COR-L47 (cell line): Measurements from ENCODE around the gene PKP1.

Experiments used
- DNase-seq: peaks from one replicate; lab custom pipeline; 2025; lab: John Stamatoyannopoulos, UW

Gene PKP1

DNA sequence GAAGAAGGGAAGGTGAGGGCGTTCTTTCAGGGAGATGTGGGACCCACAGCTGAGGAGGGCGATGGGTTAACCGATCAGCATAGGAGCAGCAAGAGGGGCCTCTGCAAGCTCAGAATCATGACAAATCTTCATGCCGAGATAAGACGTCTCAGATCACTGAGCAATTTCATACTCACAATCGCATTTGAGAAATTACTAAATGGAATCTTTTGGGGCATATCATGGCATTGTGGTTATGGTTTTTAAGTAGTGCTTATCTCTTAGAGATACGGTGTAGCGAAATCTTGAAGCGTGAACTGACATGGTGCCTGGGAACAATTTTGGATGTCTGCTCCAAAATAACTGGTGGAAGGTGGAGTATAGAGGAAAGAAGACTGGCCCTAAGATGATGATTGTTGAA, 88.0 kb downstream of the PKP1 start:
- no peak for DNase-seq

DNA sequence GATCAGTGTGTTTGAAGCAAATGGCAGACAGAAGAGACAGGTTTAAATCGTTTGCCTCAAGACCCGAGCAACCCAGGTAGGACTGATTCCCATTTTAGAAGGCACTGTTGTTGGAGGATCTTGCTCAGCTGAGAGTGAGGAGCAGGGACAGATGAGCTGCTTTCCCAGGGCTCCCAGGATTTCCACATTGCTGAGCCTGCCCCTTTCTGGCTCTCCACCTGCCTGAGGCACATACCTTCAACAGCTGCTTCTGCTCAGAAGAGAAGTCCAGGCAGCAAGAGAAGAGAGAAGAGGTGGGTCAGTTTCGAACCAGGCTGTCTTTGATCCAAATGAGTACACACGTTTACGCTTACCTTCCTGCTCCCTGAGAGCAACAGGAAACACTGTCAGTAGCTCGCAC, 88.5 kb downstream of the PKP1 start:
- no peak for DNase-seq

DNA sequence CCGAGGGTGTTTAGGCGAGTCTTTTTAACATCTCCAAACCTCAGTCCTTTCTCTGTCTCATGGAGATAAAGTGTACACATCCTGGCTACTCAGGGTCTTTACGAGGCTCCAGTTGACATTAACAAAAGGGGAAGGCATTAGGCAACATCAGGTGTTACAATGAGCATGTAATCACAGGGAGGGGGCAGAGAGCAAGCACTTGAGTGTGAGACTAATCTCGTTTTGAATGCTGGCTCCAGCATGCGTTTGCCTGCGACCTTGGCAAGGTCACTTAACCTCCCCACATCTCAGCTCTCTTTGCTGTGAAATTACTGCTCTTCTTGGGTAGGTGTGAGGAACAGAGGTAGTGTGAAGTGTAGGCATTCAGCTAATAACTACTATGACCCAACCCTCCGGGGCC, 91.1 kb downstream of the PKP1 start:
- DNase-seq, result no peak

DNA sequence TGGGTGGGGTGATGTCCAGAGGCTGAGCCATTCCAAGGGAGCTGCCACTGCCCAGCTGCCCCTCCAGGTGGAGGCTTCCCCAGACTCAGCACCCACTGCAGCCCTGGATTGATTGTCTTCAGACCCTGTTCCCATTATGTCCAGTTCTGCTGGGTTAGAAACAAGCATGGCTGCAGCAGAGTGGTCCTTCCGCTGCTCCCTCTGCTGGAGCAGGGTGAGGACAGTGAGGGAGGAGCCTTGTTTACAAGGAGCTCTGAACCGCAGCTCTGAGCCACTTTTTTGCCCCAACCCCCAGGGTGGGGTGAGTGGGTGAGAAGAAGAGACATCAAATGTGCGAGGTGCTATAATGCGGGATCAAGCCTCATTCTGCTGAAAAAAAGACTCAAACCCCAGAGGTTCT, 91.9 kb downstream of the PKP1 start:
- DNase-seq, result no peak

DNA sequence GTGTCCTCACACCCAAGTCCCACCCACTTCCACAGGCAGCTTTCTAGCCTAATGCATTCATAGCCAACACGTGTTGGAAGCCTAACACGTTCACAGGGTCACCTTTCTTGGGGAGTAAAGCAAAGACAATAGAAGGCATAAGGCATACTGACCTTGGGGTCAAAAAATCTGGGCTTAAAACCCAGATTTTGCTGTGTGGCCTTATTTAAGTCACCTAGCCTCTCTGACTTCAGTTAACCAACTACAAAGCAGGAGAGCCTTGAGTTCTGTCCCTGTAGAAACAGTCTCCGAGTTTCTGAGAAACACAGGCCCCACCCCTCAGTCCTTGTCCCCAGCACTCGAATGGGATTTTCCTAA, 92.8 kb downstream of the PKP1 start:
- no peak for DNase-seq

DNA sequence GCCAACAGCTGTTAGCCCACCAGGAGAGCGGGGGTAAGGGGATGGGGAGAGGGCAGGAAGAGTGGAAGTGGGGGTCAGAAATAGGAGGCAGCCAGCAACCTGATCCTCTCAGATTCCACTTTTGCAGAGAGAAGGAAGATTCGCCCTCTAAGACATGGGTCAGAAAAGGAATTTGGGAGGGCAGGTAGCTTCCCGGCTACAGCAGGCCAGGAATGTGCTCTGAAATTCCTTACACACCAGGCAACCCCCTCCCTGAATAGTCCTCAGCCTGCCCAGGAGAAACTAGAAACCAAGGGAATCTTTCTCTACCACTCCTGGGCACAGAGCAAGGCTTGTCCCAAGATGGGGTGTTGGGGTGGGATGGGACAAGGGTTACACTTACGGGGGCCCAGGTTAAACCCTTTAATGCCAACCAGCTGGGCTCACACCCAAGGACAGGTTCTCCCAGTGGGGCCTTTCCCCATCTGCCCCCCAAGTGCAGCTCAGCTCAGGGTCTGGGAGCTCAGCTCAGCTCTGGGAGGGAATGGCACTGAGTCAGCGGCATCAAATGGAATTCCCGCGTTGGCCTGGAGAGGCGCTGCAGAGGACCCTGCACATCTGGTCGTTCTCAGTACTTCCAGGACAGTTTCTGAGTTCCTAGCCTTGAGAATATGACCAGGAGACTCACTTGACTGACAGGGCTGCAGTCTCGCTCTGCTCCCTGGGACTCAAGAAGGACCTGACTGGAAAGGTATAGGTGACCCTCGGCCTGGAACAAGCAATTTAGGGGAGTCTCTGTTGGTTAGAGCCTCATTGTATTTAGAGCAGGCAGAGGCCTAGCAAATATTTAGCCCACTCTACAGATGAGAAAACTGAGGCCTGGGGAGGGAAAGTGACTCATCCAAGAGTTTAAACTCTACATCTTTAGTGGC, 93.4 kb downstream of the PKP1 start:
- DNase-seq, result no peak

DNA sequence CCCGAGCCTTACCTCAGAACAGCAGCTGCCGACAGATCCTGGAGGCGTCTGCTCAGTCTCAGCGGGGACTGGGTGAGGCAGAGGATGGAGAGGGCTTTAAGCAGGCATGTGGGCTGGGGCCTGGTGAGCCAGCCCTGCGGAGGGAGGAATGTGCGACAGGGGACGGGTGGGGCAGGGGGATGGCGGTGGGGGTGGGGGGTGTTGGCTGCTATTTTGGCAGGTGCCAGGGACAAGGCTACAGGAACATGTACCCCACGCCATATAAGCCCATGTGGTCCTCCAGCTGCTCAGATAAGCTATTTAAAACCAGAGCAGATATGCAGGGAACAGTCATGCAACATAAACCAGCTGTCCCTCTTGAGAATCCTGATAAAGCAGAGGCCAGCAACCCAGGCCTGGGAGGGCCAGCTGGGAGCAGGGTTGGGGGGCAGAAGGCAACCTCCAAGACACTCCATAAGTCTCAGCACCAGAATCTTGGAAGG, 94.3 kb downstream of the PKP1 start, which contains the start of gene TNNT2:
Gene TNNT2, minus strand, starts transcription at position 70 of the 482 bp plus-strand sequence. CDS start 4,426 bp downstream, outside the sequence.
- no peak for DNase-seq

DNA sequence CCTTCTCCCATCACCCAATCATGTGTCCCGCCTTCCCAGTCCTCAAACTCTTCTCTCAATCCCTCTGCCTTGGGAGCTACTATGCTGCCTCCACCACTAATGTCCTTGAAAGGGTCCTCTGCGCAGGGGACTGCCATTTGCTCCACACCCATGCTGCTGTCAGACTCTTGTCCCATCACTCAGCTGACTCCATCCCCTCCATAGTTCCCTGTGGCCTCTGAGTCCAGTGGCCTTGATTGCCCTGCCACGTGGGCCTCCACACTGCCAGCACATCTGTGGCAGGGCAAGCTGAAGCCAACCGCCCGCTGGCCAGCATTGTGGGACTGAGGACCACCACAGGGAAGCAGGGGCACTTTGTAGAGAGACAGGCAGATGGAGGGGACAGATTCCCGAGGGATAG, 95.5 kb downstream of the PKP1 start:
- DNase-seq, result no peak

DNA sequence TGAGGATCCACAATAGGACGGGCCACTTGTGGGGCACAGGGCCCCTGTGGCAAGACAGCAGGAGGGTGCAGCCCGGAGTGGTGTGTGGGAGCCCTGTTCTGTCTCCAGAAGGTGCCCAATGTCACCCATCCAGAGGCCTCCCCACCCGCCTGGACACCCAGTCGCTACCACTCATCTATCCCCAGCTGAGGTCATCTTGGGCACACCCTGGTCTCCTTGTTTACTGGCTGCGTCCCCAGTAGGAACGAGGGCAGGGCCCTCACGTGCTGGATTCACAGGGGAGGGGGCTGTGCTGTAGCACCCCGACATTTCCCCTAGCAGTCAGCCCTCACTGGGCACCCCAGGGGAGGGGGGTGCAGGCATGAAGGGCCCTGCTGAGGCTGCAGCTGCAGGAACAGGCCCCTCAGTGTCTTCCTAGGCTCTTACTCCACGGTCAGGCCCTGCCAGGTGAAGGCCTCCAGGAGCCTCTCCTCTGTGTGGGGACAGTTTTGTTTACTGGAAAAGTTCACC, 96.5 kb downstream of the PKP1 start:
- no peak for DNase-seq

DNA sequence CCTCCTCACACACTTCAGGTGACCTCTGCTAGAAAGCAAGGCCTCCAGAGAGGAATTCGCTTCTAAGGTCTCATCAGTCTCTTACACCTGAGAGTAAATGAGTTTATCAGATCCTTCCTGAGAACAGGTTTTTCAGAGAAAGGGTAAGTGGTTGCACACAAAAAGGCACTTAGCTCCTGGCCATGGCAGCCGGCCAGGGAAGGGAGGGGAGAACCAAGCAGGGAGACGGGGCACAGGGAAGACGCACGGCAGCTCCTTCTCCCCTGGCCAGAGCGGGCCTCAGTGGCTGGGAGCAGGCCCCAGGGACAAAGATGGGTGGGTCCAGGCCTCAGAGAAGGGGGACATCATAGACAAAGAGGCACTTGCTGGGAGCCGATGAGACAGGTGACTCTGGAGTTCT, 97.8 kb downstream of the PKP1 start:
- DNase-seq, result peak; percentile 6
